ENCODE measurements around the gene MCCC1.

- TF ChIP-seq CTCF (conservative IDR thresholded peaks at IDR 0.05) (no peak), EZH2 (IDR thresholded peaks at IDR 0.05; ENCODE audit: low read depth) (no peak)
Observed at GRCh38 chr3:183031826-183032225, 67.5 kb downstream of the MCCC1 start.

Data from PC-9 (cell line).